Central memory CD8-positive, alpha-beta T cell (primary cell): Measurements from ENCODE around the gene ADCY1.
A peak's percentile ranks its signal among the peaks of the same experiment; 100 is the strongest.

ENCODE experiments used
- ATAC-seq: fragments of 150-1000 bp; cut with Tn5 transposase; replicated peaks from 2 replicates; pipeline ENCODE4 v1.10.0; 2022; ENCODE audit warnings: mild to moderate bottlenecking, moderate FRiP score, moderate number of reproducible peaks; ENCODE audit not compliant: poor library complexity, severe bottlenecking; ENCODE audit errors: extremely low read depth
- DNase-seq, 2 donors: peaks; one replicate each; pipeline ENCODE4 v3.0.0; 2021; ENCODE audit warnings: low spot score in 2 of 2
- H3K27ac Mint-ChIP-seq: one replicate; pipeline ENCODE4 v1.8.0; 2022; ENCODE audit warnings: low read depth, mild to moderate bottlenecking, moderate library complexity, mixed read lengths
- H3K27me3 Mint-ChIP-seq: one replicate; pipeline ENCODE4 v1.8.0; 2022; ENCODE audit warnings: mixed read lengths
- H3K36me3 Mint-ChIP-seq: one replicate; pipeline ENCODE4 v1.8.0; 2022; ENCODE audit warnings: mild to moderate bottlenecking, moderate library complexity, mixed read lengths; ENCODE audit not compliant: insufficient read depth
- H3K4me1 Mint-ChIP-seq: one replicate; pipeline ENCODE4 v1.8.0; 2022; ENCODE audit warnings: mixed read lengths
- H3K4me3 Mint-ChIP-seq: one replicate; pipeline ENCODE4 v1.8.0; 2022; ENCODE audit warnings: mild to moderate bottlenecking, moderate library complexity, mixed read lengths
- H3K9me3 Mint-ChIP-seq: one replicate; pipeline ENCODE4 v1.8.0; 2022; ENCODE audit warnings: mixed read lengths

ADCY1 gene

DNA sequence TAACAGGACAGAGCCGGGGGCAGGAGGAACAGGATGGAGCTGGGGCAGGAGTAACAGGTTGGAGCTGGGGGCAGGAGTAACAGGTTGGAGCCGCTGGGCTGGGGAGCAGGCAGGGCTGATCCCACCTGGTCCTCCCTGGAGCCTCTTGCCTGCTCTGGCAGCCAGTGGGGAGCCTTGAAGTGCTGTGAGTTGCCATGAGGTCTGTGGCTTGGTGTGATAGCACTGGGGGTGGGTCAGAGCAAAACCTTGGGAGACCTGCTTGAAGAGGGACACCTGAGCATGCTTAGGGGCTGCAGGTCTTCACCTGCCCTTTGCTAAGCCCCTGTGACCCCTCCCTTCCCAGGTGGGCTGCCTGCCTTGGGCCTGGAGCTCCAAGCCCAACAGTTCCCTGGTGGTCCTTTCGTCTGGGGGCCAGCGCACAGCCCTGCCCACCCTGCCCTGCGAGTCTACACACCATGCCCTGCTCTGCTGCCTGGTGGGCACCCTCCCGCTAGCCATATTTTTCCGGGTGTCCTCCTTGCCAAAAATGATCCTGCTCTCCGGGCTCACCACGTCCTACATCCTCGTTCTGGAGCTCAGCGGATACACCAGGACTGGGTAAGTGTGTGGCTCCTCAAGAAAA, 111.6 kb downstream of the ADCY1 start:
- H3K27me3 Mint-ChIP-seq: peaks cover 58% of the 10 kb centered on the region
- no peaks in the 10 kb centered on the region for H3K36me3 Mint-ChIP-seq
- no peak for DNase-seq
- no peaks in the 10 kb centered on the region for H3K9me3 Mint-ChIP-seq
- H3K27ac Mint-ChIP-seq: no peak overlapping the region
- no peaks in the 10 kb centered on the region for H3K4me1 Mint-ChIP-seq
- no peak for ATAC-seq
- H3K4me3 Mint-ChIP-seq: no peak overlapping the region

DNA sequence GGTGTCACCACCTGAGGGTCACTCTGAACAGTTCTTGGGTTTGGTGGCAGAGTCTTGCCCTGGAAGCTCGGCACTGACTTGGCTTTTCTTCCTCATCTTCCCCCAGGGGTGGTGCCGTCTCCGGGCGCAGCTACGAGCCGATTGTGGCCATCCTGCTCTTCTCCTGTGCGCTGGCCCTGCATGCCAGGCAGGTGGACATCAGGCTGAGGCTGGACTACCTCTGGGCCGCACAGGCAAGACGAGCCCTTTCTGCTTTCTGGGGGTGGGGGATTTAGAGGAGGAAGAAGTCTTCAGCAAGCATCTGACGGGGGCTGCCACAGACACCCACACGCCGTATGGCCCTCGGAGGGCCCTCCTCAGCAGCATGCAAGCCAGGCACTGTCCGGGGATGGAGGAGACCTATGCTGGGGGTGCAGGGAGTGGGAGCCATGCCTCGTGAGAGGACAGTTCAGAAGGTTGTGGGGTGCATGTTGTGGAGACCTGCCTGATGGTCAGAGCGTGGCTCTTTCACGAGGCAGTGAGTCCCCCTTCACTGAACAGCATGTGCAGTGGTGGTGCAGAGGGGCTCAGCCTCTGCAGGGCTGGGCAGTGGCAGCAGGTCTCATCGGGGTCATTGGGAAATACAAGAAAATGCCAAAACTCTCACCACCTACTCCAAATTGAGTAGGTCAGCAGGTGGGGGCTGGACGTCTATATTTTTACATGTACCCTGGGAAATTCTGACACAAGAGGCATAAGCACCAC, 112.4 kb downstream of the ADCY1 start:
- H3K36me3 Mint-ChIP-seq: no peaks in the 10 kb centered on the region
- H3K27me3 Mint-ChIP-seq: peaks cover 49% of the 10 kb centered on the region
- no peak overlapping the region for H3K27ac Mint-ChIP-seq
- DNase-seq (no peak), ATAC-seq (no peak)
- no peak overlapping the region for H3K4me3 Mint-ChIP-seq
- no peaks in the 10 kb centered on the region for H3K9me3 Mint-ChIP-seq
- no peaks in the 10 kb centered on the region for H3K4me1 Mint-ChIP-seq

DNA sequence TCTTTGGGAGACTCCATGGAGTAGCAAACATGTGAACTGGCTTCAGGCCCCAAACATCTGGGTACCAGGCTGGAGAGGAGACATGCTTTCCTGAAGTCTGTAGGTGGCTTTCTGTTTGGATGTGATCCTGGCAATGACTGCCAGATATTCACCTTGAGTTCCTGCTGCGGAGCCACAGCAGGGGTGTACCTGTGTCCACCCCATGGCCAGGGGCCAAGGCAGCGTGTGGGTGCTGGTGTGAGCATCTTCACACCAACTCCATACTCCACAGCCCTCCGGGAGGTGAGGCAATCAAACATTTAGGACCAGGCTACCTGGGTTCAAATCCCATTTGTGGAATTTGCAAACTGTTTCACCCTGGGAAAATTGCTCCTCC, 113.0 kb downstream of the ADCY1 start:
- Mint-ChIP-seq H3K27ac (no peak overlapping the region), H3K27me3 (peaks cover 43% of the 10 kb centered on the region), H3K9me3 (no peaks in the 10 kb centered on the region), H3K4me3 (no peak overlapping the region), H3K4me1 (no peaks in the 10 kb centered on the region), H3K36me3 (no peaks in the 10 kb centered on the region)
- no peak for ATAC-seq
- DNase-seq: no peak

- ATAC-seq (no peak), DNase-seq (no peak)
- Mint-ChIP-seq H3K27ac (no peak overlapping the region), H3K27me3 (peaks cover 42% of the 10 kb centered on the region), H3K9me3 (no peaks in the 10 kb centered on the region), H3K36me3 (no peaks in the 10 kb centered on the region), H3K4me3 (no peak overlapping the region), H3K4me1 (no peaks in the 10 kb centered on the region)
Measured at GRCh38 chr7:45687721-45688120, 113.6 kb downstream of the ADCY1 start.

DNA sequence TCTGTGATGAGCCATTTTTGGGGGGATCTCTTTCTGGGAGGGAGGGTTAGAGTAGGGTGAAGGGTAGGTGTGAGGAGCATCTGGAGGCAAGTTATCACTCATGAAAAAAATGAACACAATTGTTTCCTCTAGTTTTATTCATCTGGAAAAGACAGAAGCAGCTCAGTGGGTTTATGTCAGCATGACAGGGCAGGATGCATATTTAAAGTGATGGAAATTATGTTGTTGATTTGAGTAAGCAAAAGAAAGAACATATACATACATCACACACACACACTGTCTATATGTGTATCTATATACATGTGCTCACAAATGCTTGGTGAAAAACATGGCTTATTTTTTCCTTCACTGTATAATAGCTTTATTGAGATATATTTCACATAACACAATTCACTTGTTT, 114.2 kb downstream of the ADCY1 start:
- Mint-ChIP-seq H3K27ac (no peak overlapping the region), H3K4me1 (no peaks in the 10 kb centered on the region), H3K4me3 (no peak overlapping the region), H3K36me3 (no peaks in the 10 kb centered on the region), H3K27me3 (peaks cover 37% of the 10 kb centered on the region), H3K9me3 (no peaks in the 10 kb centered on the region)
- DNase-seq: no peak
- ATAC-seq: no peak

DNA sequence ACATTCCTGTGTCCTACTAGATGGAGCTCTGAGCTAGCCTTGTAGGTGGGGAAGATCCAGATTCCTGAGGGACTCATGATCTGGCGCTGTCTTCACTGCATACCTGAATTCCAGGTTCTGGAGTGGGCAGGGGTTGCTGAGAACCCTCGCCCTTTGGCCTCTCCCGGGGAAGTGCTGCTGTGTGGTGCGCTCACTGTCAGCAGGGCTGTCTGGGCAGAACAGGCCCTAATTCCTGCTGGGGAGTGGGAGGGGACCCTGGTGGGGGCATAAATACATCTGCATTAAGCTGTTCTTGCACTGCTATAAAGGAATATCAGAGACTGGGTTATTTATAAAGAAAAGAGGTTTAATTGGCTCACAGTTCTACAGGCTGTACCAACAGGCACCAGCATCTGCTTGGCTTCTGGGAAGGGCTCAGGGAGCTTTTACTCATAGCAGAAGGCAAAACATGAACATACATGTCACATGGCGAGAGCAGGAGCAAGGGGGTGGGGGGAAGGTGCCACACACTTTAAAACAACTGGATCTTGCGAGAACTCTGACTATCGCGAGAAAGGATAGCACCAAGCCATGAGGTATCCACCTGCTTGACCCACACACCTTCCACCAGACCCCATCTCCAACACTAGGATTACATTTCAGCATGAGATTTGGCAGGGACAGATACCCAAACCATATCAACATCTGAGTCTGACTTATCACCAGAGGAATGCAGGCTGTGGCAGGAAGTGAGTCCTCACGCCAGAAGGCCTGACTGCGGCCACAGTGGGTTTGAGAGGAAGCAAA, 115.0 kb downstream of the ADCY1 start:
- H3K4me3 Mint-ChIP-seq: no peak overlapping the region
- no peaks in the 10 kb centered on the region for H3K4me1 Mint-ChIP-seq
- H3K9me3 Mint-ChIP-seq: no peaks in the 10 kb centered on the region
- H3K36me3 Mint-ChIP-seq: no peaks in the 10 kb centered on the region
- DNase-seq (no peak), ATAC-seq (no peak)
- no peak overlapping the region for H3K27ac Mint-ChIP-seq
- peaks cover 33% of the 10 kb centered on the region for H3K27me3 Mint-ChIP-seq

DNA sequence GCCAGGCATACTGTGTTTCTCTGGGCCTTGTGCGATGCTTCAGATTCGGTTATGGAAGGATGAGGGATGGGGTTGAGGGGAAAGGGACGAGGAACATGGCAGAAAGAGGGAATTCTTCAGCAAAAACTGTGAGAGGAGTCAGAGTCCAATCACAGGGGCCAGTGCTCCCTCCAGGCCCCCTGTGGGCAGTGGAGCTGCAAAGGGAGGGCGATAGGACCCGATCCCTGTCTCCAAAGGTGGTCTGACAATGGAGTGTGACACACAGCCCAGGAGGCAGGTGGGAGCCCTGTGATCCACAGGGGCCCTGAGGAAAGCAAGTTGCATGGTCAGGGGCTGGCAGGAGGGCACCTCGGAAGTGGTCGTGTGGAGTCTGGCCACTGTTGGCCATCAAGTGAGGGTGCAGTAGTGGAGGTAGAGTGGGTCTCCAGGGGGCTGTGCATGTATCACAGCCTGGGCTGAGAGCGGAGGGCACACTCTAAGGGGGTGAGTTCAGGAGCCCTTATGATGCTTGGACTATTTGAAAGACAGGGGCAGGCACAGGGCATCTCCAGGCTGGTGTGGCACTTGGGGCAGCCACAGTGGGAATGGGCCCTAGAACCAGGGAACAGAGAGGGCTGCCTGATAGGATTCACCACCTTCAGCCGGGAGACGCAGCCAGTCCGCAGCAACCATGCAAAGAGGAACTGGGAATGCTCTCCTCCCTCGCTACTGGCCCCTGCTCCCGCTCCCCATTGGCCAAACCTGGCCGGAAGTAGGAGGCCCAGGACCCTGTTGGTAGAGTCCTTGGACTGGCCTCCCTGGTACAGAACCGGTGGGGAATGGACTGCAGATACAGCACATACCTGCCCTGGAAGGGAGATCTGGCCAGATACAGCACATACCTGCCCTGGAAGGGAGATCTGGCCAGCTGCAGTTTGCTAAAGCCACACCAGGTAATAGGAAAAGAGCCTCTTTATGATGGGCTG, 115.9 kb downstream of the ADCY1 start:
- DNase-seq (no peak), ATAC-seq (no peak)
- Mint-ChIP-seq H3K4me3 (no peak overlapping the region), H3K4me1 (no peaks in the 10 kb centered on the region), H3K27ac (no peak overlapping the region), H3K36me3 (no peaks in the 10 kb centered on the region), H3K9me3 (no peaks in the 10 kb centered on the region), H3K27me3 (peaks cover 26% of the 10 kb centered on the region)

- no peak for ATAC-seq
- Mint-ChIP-seq H3K36me3 (no peaks in the 10 kb centered on the region), H3K4me1 (no peaks in the 10 kb centered on the region), H3K27me3 (peaks cover 20% of the 10 kb centered on the region), H3K27ac (no peak overlapping the region), H3K9me3 (no peaks in the 10 kb centered on the region), H3K4me3 (no peak overlapping the region)
- DNase-seq: no peak
Measured at GRCh38 chr7:45690762-45691150, 116.6 kb downstream of the ADCY1 start.

- H3K27ac Mint-ChIP-seq: no peak overlapping the region
- no peaks in the 10 kb centered on the region for H3K9me3 Mint-ChIP-seq
- H3K4me3 Mint-ChIP-seq: no peak overlapping the region
- peaks cover 15% of the 10 kb centered on the region for H3K27me3 Mint-ChIP-seq
- no peaks in the 10 kb centered on the region for H3K36me3 Mint-ChIP-seq
- ATAC-seq (no peak), DNase-seq (no peak)
- H3K4me1 Mint-ChIP-seq: no peaks in the 10 kb centered on the region
Measured at GRCh38 chr7:45691155-45691656, 117.0 kb downstream of the ADCY1 start.

- no peak overlapping the region for H3K4me3 Mint-ChIP-seq
- DNase-seq: no peak
- no peak for ATAC-seq
- peaks cover 13% of the 10 kb centered on the region for H3K27me3 Mint-ChIP-seq
- no peaks in the 10 kb centered on the region for H3K36me3 Mint-ChIP-seq
- H3K27ac Mint-ChIP-seq: no peak overlapping the region
- no peaks in the 10 kb centered on the region for H3K9me3 Mint-ChIP-seq
- H3K4me1 Mint-ChIP-seq: no peaks in the 10 kb centered on the region
Measured at GRCh38 chr7:45692031-45692430, 117.9 kb downstream of the ADCY1 start.

GRCh38 chr7:45695249-45695995, 121.3 kb downstream of the ADCY1 start:
- Mint-ChIP-seq H3K36me3 (no peaks in the 10 kb centered on the region), H3K27ac (no peak overlapping the region), H3K9me3 (no peaks in the 10 kb centered on the region), H3K4me3 (no peak overlapping the region), H3K27me3 (peaks cover 18% of the 10 kb centered on the region), H3K4me1 (no peaks in the 10 kb centered on the region)
- ATAC-seq (no peak), DNase-seq (peak; percentile 4 to 6)
